Omental fat pad (tissue), 4 donors: ENCODE results near the gene SBF1. TPM values are rescaled to one million over a fixed set of nuclear protein-coding genes. Genes with fewer than 3 reads are reported as not detected.

Source experiments
- ATAC-seq: fragments of 150-250 bp; one replicate; pipeline ENCODE4 v1.9.1; 2016; ENCODE audit warnings: mild to moderate bottlenecking, moderate library complexity; ENCODE audit not compliant: low FRiP score
- DNase-seq: peaks from one replicate; pipeline ENCODE4 v3.0.0-alpha.2; 2019; ENCODE audit warnings: low spot score
- CTCF ChIP-seq, 3 donors: fragments of 450-650 bp; IDR thresholded peaks; one replicate each; pipeline ENCODE4 v1.5.1; 2016 to 2017; ENCODE audit warnings: antibody characterized with exemption in 3 of 3, mild to moderate bottlenecking in 3 of 3, moderate library complexity in 2 of 3
- total RNA-seq, 4 donors: library from RNA; depleted of rRNA; stranded (reverse); fragments of >200 nt; gene quantifications; one replicate each; pipeline ENCODE4 v1.1.0, GENCODE V29; 2016

Gene SBF1
- total RNA-seq, 4 donors from 2014 or later, result 37.5 to 66.8 (median 43.8) TPM

DNA sequence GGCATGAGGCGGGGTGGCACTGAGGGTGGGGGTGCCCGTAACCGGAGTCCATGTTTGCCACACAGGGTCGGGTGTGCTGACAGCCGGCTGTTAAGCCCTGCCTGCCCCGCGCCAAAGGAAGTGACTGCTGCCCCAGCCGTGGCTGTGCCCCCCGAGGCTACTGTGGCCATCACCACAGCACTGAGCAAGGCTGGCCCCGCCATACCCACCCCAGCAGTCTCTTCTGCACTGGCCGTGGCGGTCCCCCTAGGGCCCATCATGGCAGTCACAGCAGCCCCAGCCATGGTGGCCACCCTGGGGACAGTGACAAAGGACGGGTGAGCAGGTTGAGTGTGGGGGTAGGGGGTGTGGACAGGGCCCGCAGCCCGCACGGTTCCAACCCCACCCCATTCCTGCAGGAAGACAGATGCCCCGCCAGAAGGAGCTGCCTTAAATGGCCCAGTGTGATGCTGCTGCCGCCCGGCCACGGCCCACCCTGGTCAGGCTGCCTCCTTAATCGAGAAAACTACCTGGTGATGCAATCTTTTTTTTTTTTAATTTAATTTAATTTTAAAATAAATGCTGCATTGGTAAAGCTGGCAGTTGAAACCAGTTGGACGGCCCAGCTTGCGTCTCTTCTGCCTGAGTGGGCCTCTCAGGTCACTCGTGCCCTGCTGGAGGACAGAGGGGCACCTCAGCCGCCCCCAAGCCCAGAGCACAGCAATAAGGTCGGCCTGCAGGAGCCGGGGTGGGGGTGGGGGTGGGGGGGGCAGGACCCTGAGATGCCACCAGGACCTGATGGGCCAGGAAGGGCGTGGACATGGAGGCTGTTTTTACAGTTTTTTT is 30.8 kb downstream of the SBF1 start:
- DNase-seq (no peak), ATAC-seq (peak; percentile 4)
- no peak for TF ChIP-seq CTCF (IDR thresholded peaks at IDR 0.05)

GRCh38 chr22:50443197-50443596 is 31.6 kb downstream of the SBF1 start:
- ATAC-seq, result no peak
- TF ChIP-seq CTCF (IDR thresholded peaks at IDR 0.05), result no peak
- DNase-seq, result no peak

- no peak for ATAC-seq
- no peak for DNase-seq
- TF ChIP-seq CTCF (IDR thresholded peaks at IDR 0.05), result no peak
These were observed 33.3 kb downstream of the SBF1 start for GRCh38 chr22:50441428-50441993.

- ATAC-seq, result no peak
- TF ChIP-seq CTCF (IDR thresholded peaks at IDR 0.05), result no peak
- DNase-seq, result no peak
These were observed 34.1 kb downstream of the SBF1 start for GRCh38 chr22:50440544-50441249.

DNA sequence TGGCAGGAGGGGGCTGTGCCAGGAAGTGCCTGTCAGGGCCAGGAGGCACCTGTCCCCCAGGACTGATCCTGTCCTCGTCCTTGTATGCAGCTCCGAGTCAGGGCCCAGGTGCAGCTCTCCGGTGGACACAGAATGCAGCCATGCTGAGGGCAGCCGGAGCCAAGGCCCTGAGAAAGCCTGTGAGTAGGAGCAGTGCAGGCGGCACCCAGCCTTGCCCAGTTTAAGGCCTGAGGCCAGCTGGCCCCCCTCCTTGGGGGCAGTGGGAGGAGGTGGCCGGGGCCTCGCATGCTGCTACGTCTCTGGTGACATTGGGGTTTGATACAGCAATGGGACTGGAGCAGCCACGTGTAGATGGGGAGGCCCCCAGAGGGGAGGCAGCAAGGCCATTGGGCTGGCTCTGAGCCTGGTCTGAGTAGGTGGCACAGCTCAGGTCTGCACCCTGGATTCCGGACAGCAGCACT is 34.9 kb downstream of the SBF1 start:
- no peak for DNase-seq
- no peak for TF ChIP-seq CTCF (IDR thresholded peaks at IDR 0.05)
- no peak for ATAC-seq

- no peak for ATAC-seq
- no peak for TF ChIP-seq CTCF (IDR thresholded peaks at IDR 0.05)
- no peak for DNase-seq
These were observed 35.4 kb downstream of the SBF1 start for GRCh38 chr22:50439314-50439870.
